Right cardiac atrium (tissue), 5 donors: ENCODE measurements around the gene TTC12. TPM values are rescaled to one million over a fixed set of nuclear protein-coding genes. Genes with fewer than 3 reads are reported as not detected.

Source experiments
- ATAC-seq, 2 donors: fragments of 200-7000 bp; cut with Tn5 transposase; one replicate each; pipeline versions ENCODE4 v1.8.0 to v1.9.1; 2020; ENCODE audit warnings: moderate library complexity in 2 of 2, mild to moderate bottlenecking in 1 of 2
- DNase-seq, 3 donors: peaks; one replicate each; pipeline ENCODE4 v3.0.0-alpha.2; 2020
- H3K27ac ChIP-seq: one replicate; pipeline ENCODE4 v1.5.1; 2013; ENCODE audit warnings: mild to moderate bottlenecking, low read length, control low read depth, moderate library complexity
- H3K27me3 ChIP-seq: one replicate; pipeline ENCODE4 v1.6.1; 2013; ENCODE audit not compliant: control insufficient read depth, insufficient read depth
- H3K4me1 ChIP-seq: one replicate; pipeline ENCODE4 v1.6.1; 2013; ENCODE audit warnings: low read length; ENCODE audit not compliant: control insufficient read depth, insufficient read depth
- H3K4me3 ChIP-seq: one replicate; pipeline ENCODE4 v1.5.1; 2013; ENCODE audit warnings: low read length, control low read depth
- H3K9me3 ChIP-seq: one replicate; pipeline ENCODE4 v1.6.1; 2013; ENCODE audit warnings: low read length; ENCODE audit not compliant: control insufficient read depth
- WGBS: extraction: QIAGEN DNeasy Blood & Tissue Kit; methylation state at CpG from one replicate; pipeline ENCODE4 v1.1.7; 2013; 5-methylcytosine and 5-hydroxymethylcytosine counted together
- intact Hi-C, 4 donors: fragments of 100-400 bp; cut with DNase I; formaldehyde crosslinking; loops; one replicate each; pipeline versions ENCODE4 v1.11.0 to v1.14.0; 2022 to 2023
- polyA plus RNA-seq: library from polyadenylated mRNA; stranded (reverse); fragments of 200-250 nt; gene quantifications from one replicate; pipeline ENCODE4 v1.2.3, GENCODE V29; 2013
- total RNA-seq, 4 donors: library from RNA; stranded (reverse); fragmentation: NEBNext Ultra II Directional; extraction: Animal tissue kit (Norgen Biotek cat#: 25700); gene quantifications; one replicate each; pipeline ENCODE4 v1.2.1, GENCODE V29; 2021
- donor health status: healthy with polysubstance abuse.
- donor health status: DM: no; HTN: yes; CAD: no.
- donor health status: DM: no; HTN: no; CAD: no.
- donor health status: DM: no; HTN: yes; CAD: no; lungs with severe emphysema.
- donor health status: DM: yes; HTN: yes; CAD: no.

The TTC12 gene
- total and polyA plus RNA-seq, 5 donors: 5.0 to 10.9 (median 5.4) TPM

DNA sequence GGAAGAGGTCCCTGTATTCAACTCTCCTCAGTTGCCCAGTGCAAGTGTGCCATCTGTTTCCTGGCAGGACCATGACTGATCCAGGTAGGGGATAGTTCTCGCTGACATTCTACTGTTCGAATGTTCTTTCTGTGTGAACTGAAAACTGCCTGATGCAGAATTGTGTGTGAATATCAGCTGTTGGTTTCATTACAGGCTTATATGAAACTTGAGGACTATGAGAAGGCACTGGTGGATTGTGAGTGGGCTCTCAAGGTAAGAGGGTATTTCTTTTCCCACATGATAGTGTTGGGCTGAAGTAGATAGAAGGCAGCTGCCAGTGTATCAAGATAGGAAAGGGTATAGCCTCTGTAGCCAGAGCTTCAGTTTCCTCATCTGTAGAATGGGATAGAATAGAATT is 15.3 kb downstream of the TTC12 start:
- H3K9me3 ChIP-seq: no peaks in the 10 kb centered on the region
- DNase-seq (no peak), ATAC-seq (no peak)
- H3K4me3 ChIP-seq: no peak overlapping the region
- intact Hi-C loops: loop anchor here in 1 of 4 donors (10.0 kb wide), 1 partner anchor 415 kb away; no protein-coding TSS in a partner anchor
- H3K27ac ChIP-seq: no peak overlapping the region
- 98% methylated on average over 2 of the region's 2 CpGs for WGBS
- no peaks in the 10 kb centered on the region for H3K4me1 ChIP-seq
- H3K27me3 ChIP-seq: no peaks in the 10 kb centered on the region

DNA sequence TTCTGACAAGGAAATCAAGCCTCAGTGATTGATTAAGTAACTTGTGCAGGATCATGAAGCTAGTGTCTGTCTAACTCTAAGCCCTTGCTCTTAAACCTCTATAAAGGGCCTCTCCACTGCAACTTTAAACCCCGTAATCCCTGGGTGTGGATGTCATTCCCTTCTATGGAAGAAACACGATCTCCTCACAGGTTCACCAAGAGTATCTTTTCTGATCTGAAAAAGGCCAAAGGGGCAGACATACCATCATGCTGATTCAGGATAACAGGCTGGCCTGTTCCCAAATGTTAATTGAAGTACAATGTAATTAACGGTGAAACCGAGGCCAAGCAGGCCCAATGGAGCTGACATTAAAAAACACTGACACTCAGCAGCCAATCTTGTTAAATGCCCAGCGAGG is 17.1 kb downstream of the TTC12 start:
- H3K27me3 ChIP-seq: no peaks in the 10 kb centered on the region
- H3K4me1 ChIP-seq: no peaks in the 10 kb centered on the region
- no peak for ATAC-seq
- H3K27ac ChIP-seq: no peak overlapping the region
- 69% methylated on average over 5 of the region's 5 CpGs for WGBS
- DNase-seq: no peak
- intact Hi-C loops: loop anchor here in 1 of 4 donors (10.0 kb wide), 1 partner anchor 413 kb away; no protein-coding TSS in a partner anchor
- H3K4me3 ChIP-seq: no peak overlapping the region
- no peaks in the 10 kb centered on the region for H3K9me3 ChIP-seq

DNA sequence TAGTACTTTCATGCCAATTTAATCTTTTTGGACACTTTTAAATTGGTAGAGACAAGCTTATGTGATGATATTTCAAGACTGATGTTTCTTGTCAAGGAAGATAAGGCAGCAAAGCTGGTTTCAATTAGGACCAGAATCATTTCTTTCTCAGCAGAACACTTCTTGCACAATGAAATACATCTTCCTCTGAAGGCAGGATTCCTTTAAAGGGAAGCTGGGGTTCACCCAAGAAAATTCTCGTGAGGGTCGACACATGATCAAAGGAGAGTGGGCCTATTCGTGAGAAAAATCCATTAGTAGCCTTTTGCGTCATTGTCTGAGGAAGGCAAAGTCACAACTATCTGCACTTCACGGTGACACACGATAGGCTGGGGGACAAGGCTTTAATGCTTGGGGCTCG is 17.6 kb downstream of the TTC12 start:
- peak; percentile 25 to 38 for ATAC-seq
- no peaks in the 10 kb centered on the region for H3K4me1 ChIP-seq
- intact Hi-C loops: loop anchor here in 1 of 4 donors (10.0 kb wide), 1 partner anchor 413 kb away; no protein-coding TSS in a partner anchor
- H3K4me3 ChIP-seq: no peak overlapping the region
- DNase-seq: no peak
- WGBS: 71% methylated on average over 7 of the region's 7 CpGs
- no peaks in the 10 kb centered on the region for H3K9me3 ChIP-seq
- no peaks in the 10 kb centered on the region for H3K27me3 ChIP-seq
- no peak overlapping the region for H3K27ac ChIP-seq

DNA sequence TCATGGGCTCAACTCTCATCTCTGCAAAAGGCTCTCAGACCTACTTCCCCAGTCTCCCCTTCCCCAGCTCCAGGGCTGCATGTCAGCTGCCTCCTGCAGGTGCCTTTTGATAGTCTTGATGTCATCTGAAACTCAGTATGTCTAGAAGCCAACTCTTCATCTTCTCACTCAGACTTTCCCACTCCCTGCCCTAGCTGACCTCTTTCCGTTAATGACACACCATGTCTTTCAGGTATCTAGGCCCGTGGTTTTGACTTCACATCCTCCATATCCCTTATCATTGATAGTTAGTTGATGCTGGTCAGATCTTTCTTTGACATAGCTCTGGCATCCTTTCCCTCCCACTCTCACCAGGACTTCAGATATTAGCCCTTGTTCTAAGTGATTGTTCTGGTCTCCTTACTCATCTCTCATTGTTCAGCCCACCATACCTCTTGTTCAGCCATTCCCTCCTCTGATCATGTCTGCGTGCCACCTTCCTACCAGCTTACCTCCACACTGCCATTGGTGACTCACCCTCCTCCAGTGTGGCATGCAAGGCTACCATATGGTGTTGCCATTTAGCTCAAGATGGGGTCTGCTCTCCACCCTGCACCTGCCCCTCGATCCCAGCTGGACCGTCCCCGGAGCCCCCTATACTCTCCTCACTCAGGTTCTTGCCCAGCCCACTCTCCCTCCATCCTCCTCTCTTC is 18.4 kb downstream of the TTC12 start:
- no peaks in the 10 kb centered on the region for H3K27me3 ChIP-seq
- 91% methylated on average over 6 of the region's 6 CpGs for WGBS
- no peaks in the 10 kb centered on the region for H3K9me3 ChIP-seq
- no peak overlapping the region for H3K4me3 ChIP-seq
- no peak overlapping the region for H3K27ac ChIP-seq
- H3K4me1 ChIP-seq: no peaks in the 10 kb centered on the region
- no peak for DNase-seq
- no peak for ATAC-seq
- intact Hi-C loops: loop anchor here in 1 of 4 donors (10.0 kb wide), 1 partner anchor 412 kb away; no protein-coding TSS in a partner anchor

DNA sequence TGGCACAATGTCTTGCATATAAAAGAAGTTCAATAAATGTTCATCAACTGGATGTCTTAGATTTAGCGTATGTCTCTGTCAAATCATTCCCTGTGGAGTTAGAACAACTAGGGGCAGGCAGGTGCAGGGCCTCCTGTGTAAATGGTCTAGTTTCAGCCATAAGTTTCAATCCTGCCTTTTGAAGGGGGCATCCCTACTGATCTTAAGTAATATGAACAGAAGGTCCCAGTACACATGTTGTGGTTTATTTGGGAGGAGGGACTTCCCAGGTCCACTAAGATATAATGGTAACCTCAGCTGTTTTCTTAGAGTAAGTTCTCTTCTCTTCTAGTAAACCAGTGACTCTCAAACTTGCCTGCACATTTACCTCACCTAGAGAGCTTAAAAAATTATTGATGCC is 19.8 kb downstream of the TTC12 start:
- Histone ChIP-seq H3K4me3 (no peak overlapping the region), H3K4me1 (no peaks in the 10 kb centered on the region), H3K27ac (no peak overlapping the region), H3K27me3 (no peaks in the 10 kb centered on the region), H3K9me3 (no peaks in the 10 kb centered on the region)
- intact Hi-C loops: loop anchor here in 1 of 4 donors (10.0 kb wide), 1 partner anchor 411 kb away; no protein-coding TSS in a partner anchor
- ATAC-seq (no peak), DNase-seq (no peak)
- 97% methylated on average over 1 of the region's 1 CpG for WGBS

DNA sequence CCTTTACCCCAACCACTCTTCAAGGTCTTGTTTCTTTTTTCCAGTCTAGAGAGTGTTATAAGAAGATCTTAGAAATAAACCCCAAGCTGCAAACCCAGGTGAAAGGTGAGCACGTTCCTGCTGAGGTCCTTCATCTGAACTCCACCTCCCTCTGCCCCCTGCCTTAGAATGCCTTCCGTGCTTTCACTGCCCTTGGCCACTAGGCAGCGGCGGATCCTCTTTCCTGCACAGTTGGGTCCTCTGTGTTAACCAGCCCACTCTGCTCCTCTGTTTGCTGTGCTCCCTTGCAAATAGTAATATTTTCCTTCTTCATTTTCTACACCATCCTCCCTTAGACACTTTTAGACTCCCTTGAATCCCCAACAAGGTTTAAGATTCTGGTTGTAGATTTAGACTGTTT is 24.3 kb downstream of the TTC12 start:
- intact Hi-C loops: loop anchor here in 1 of 4 donors (10.0 kb wide), 1 partner anchor 406 kb away; no protein-coding TSS in a partner anchor
- Histone ChIP-seq H3K27me3 (no peaks in the 10 kb centered on the region), H3K9me3 (no peaks in the 10 kb centered on the region), H3K27ac (no peak overlapping the region), H3K4me3 (no peak overlapping the region), H3K4me1 (no peaks in the 10 kb centered on the region)
- DNase-seq (no peak), ATAC-seq (no peak)
- WGBS: 71% methylated on average over 4 of the region's 4 CpGs

DNA sequence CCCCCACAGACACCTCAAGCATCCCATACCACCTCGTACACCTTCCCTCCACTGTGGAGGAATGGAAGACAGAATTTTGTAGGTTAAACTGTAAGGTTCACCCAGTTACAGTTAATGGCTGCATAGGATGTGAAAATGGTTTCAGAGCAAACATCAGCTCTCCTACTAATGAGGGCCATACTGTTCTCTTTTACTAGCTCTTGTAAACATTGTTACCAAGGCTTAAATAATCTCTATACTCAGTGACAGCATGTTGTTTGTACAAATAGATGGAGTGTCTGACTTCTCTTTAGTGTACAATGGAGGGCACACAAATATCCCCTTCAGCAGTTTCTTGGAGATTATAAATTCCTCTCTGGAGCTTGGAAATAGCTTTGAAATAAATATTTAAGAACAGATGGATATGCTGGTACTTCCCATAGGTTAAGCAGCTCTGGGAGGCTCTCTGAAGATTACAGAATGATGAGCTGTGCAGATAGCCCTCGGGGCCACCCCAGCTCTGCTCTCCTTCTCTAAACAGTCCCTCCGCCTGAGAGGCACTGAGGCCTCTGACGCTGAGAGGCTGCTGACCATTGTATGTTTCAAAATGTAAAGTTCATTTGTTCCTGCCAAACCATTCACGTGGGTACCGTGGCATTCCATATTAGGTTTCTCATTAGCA is 25.7 kb downstream of the TTC12 start:
- Histone ChIP-seq H3K4me1 (no peaks in the 10 kb centered on the region), H3K4me3 (no peak overlapping the region), H3K9me3 (no peaks in the 10 kb centered on the region), H3K27me3 (no peaks in the 10 kb centered on the region), H3K27ac (no peak overlapping the region)
- WGBS: 89% methylated on average over 6 of the region's 6 CpGs
- intact Hi-C loops: loop anchor here in 1 of 4 donors (10.0 kb wide), 1 partner anchor 405 kb away; no protein-coding TSS in a partner anchor
- ATAC-seq (no peak), DNase-seq (no peak)

DNA sequence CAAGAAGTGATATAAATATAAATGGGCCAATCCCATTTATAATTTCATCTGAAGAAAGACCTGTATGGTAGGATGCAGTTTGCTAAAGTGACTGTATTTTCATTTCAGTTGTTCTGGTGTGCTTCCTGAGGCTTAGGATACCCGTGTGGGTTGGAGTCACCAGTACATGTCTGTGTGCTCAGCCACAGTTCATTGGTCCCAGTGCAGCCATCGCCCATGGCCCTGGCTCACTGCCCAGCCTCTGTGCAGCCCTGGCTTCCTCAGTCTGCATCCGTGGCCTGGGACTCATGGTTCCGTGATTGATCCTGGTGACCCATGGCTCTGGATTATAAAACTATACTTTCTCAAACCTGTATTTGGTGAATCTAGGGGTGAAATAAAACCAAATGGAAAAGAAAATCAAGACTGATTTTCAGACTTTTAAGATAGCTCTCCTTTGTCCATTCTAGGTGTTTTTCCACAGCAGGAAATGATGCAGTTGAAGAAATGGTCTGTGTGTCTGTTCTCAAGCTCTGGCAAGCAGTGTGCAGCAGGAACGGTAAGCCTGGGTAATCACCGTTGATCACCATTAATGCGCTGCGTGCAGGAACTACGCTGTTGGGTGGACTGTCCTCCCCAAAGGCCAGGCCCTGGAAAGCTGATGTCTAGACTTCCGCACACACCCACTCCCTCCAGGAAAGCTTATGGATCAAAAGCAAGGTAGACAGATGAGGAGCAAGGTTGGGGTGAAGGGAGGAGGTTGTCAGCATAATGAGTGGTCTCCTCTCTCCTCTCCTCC is 27.2 kb downstream of the TTC12 start:
- ATAC-seq: peak in 1 of 2 donors; percentile 73
- H3K4me1 ChIP-seq: no peaks in the 10 kb centered on the region
- H3K27ac ChIP-seq: no peak overlapping the region
- H3K4me3 ChIP-seq: no peak overlapping the region
- intact Hi-C loops: no loop called here
- no peaks in the 10 kb centered on the region for H3K27me3 ChIP-seq
- peak in 2 of 3 donors; percentile 41 to 72 for DNase-seq
- WGBS: 77% methylated on average over 10 of the region's 10 CpGs
- H3K9me3 ChIP-seq: no peaks in the 10 kb centered on the region

DNA sequence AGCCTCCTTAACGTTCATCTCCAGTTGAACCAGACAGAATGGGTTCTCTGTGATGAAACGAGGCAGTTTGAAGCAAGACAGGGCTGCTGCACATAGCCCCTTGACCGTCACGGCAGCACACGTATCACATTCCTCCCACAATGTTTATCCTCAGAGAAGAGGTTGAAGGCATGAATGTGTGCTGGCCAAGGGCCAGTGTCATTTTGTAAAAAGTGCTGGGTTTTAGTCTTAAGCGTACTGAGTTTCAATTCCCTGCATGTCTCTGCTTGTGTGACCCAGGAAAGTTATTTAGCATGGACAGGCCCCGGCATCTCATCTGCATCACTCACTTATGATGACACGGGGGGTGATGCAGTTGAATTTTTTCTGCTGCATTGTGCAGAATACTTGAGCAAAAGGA is 31.6 kb downstream of the TTC12 start:
- no peaks in the 10 kb centered on the region for H3K9me3 ChIP-seq
- DNase-seq (no peak), ATAC-seq (no peak)
- no peaks in the 10 kb centered on the region for H3K27me3 ChIP-seq
- H3K27ac ChIP-seq: no peak overlapping the region
- intact Hi-C loops: no loop called here
- H3K4me3 ChIP-seq: no peak overlapping the region
- H3K4me1 ChIP-seq: no peaks in the 10 kb centered on the region
- WGBS: 76% methylated on average over 8 of the region's 8 CpGs

DNA sequence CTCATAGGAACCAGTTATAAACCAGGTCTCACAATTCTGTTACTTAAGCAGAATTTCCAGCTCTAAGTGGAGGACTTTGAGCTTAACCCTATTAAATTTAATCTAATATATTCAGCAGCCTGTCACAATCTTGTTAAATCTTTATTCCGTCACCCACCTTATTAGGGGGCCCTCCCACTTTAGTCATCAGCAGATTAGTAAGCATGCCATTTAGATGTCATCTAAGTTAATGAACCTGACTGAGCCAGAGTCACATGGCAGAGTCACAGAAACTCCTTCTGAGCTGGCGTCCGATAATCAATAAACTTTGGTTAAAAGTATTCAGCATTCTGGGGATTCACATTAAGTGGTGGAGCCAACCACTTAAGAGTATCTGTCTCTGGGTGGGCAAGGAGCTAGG is 35.1 kb downstream of the TTC12 start:
- WGBS: 95% methylated on average over 3 of the region's 3 CpGs
- Histone ChIP-seq H3K4me3 (no peak overlapping the region), H3K4me1 (no peaks in the 10 kb centered on the region), H3K9me3 (no peaks in the 10 kb centered on the region), H3K27ac (no peak overlapping the region), H3K27me3 (no peaks in the 10 kb centered on the region)
- intact Hi-C loops: no loop called here
- ATAC-seq (no peak), DNase-seq (no peak)
